ENCODE results near the gene DNAH17.

The DNAH17 gene

GRCh38 chr17:78491236-78492115 lies 85.7 kb downstream of the DNAH17 start:
- no peak for DNase-seq

GRCh38 chr17:78490673-78491072 lies 86.5 kb downstream of the DNAH17 start:
- no peak for DNase-seq

DNA sequence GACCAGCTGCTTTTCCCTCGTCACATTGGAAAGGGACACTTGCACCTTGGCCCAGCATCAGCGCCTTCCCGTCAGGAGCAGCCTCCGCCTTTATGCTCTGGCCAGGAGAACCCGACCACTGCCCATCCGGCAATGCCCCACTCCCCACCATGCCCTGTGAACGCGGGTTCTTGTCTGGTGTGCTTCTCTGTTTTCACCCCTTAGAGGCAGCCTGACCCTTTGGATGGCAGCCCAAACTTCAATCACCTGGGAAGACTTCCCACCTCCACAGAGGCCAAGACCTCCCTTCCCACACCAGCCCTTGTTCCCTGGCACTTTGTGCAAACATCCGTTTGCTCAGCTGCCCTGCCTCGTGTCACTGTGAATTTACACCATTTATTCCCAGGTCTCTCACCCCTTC lies 87.0 kb downstream of the DNAH17 start:
- no peak for DNase-seq

DNA sequence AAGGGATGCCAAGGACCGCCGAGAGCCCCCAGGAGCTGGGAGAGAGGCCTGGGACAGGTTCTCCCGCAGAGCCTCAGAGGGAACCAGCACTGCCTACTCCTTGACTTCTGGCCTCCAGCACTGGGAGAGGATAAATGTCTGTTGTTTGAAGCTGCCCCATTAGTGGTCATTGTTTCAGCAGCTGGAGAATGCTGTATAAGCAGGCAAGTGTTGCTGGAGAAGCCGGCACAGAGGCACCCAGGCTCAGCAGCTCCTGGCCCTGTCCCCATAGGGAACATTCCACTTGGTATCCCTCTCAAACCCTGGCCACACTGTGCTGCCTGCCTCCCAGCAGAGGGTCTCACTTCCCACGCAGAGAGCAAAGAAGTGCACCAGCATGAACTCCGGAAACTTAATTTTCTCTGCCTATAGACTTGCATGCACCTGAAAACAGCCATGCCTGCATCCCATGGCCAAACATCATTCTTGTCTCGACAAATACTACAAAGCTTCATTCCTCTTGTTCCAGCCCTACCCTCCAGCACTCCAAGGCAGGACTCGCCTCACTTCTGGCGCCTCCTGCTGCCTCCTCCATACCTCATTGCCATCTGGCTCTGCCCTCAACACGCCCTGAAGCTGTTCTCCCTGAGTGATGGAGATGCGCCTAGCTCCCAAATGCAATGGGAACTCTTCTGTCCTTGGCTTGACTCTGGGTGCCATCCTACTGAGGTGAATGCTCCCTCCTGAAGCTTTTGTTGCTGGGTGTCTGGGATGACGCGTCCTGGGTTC lies 88.1 kb downstream of the DNAH17 start:
- DNase-seq = no peak

GRCh38 chr17:78488156-78488555 lies 89.0 kb downstream of the DNAH17 start:
- no peak for DNase-seq

- DNase-seq = no peak
These were observed 90.1 kb downstream of the DNAH17 start for GRCh38 chr17:78486946-78487680.

GRCh38 chr17:78486228-78486802 lies 90.9 kb downstream of the DNAH17 start:
- no peak for DNase-seq

GRCh38 chr17:78485290-78486168 lies 91.7 kb downstream of the DNAH17 start:
- DNase-seq = no peak

DNA sequence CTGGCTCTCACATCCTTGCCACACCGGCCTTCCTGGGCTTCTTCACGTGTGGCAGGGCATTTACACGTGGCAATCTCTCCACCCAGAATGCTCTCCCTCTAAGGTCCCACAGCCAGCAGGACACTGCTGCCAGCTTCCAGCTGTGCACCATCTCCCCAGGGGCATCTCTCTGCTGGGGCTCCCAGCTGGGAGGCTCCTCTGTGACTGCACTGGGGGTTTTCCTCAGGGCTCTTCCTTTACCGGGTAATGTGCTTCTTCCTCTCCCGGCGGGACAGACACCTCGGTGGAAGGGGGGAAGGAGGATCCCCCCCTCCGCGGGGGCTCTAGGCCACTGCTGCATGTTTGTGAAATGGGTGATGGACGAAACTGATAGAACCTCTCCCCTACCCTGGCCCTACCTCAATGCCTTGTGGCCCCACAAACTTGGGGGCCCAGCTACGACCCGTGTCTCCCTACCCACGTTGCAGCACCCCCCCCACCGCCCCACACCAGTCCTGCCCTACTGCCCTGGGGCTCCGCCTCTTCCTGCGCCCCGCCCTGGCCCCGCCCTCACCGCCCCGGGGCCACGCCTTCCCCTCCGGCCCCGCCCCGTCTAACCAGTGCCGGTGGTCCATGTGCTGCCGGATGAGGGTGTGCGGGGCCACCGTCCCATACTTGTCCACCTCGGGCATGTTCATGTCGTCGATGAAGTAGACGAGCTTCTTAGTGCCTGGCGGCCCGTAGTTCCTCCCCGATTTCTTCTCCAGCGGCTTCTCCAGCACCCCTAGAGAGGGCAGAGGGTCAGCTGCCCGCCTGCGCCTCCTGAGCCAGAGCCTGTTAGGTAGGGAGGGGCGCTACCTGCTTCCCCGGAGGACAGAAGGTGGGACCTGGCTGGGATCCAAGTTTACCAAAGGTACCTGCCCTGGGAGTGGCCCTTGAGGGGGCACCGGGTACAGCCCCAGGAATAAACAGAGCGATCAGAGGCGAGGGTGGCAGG lies 92.6 kb downstream of the DNAH17 start:
- peak; percentile 95 for DNase-seq

GRCh38 chr17:78479369-78479768 lies 97.8 kb downstream of the DNAH17 start:
- no peak for DNase-seq

DNA sequence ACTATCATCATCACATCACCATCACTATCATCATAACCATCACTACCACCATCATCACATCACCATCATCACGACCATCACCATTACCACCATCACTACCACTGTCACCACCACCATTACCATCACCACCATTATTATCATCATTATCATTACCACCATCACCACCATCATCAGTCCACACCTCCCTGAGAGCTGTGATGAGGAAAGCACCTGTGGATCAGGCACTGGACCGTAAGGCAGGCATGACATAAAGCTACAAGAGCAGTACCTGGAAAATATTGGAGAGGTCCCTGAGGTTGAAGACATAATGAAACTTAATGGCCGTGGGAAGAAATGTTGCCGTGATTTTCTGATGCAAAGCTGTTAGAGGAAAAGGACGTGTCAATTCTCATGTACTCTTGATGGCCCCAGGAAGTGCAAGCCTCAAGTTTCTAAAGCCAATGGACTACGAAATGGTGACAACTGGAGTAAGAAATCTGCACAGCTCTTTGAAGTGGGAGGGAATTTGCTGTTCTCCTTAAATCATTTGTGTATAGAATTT lies 98.4 kb downstream of the DNAH17 start:
- DNase-seq = no peak

GRCh38 chr17:78477913-78478756 lies 99.1 kb downstream of the DNAH17 start:
- no peak for DNase-seq

DNA sequence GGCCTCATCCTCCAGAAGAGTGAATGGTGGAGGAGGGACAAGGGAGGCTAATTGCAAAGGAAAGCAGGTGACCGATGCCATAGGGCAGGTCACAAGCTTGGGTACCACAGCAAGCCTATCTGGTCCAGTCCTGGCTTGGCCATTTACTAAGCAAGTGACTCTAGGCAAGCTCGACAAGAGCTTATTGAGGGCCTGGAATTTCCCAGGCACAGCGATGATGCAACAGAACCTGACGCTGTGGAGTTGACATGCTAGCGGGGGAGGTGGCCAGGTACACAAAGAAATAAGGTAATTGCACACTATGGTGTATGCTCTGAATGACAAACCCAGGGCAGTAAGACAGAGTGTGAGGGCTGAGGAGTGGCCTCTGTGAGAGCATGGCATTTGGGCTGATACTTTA lies 100.2 kb downstream of the DNAH17 start:
- no peak for DNase-seq

GRCh38 chr17:78476149-78476548 lies 101.0 kb downstream of the DNAH17 start:
- DNase-seq = no peak

- no peak for DNase-seq
These were observed 102.0 kb downstream of the DNAH17 start for GRCh38 chr17:78475211-78475610.

- no peak for DNase-seq
These were observed 102.5 kb downstream of the DNAH17 start for GRCh38 chr17:78474614-78475146.

- DNase-seq = no peak
These were observed 103.1 kb downstream of the DNAH17 start for GRCh38 chr17:78473951-78474613.
